Thyroid gland (tissue), 4 donors: ENCODE data around the gene IER5L.

Experiments
- POLR2A ChIP-seq, 2 donors: fragments of 450-650 bp; IDR thresholded peaks; one replicate each; pipeline ENCODE4 v1.6.1; 2017; ENCODE audit warnings: antibody characterized with exemption in 2 of 2, mild to moderate bottlenecking in 2 of 2, moderate library complexity in 1 of 2
- TF ChIP-seq, protein P1 (sequence below), 6 experiments: fragments of 200-600 bp in 3 of 6; fragments of 450-650 bp in 3 of 6; sonication (generic) in 3 of 6; IDR thresholded peaks; one replicate each; pipeline ENCODE4 v1.5.1; 2016 to 2019; ENCODE audit warnings: antibody characterized with exemption in 6 of 6, mild to moderate bottlenecking in 2 of 6, inconsistent platforms in 1 of 6, moderate library complexity in 1 of 6

DNA sequence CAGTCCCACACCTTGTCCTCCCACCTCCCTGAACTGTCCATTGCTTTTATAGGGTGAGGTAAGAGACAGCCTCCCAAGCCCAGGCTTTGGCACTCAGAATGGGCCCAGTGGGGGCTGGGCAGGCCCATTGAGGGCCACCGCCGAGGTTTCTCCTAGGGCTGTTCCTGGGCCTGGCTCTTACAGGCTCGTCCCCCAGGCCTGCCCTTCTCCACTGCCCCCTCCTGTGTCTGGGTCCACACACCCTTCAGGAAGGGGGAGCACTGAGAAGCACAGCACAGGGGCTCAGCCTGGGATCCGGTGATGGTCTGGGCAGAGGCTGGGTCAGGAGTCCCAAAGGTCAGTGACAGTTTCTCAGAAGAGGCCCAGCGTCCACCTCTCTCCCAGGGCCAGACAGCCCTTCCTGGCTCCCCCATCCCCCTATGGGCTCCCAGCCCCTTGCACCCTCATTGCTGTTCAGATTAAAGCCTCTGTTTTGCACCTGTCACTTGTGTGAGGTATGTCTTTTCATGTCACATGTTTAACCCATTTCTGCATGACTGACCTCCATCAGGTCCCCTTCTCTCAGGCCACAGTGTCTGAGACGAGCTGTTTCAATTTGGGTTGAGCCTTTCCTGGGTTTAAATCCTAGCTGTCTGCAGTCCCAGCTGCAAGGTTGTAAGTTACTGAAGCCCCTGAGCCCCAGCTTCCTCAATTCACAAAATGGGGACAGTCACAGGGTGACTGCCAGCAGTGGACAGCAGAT lies 29.4 kb downstream of the IER5L start:
- TF ChIP-seq, protein P1, sequence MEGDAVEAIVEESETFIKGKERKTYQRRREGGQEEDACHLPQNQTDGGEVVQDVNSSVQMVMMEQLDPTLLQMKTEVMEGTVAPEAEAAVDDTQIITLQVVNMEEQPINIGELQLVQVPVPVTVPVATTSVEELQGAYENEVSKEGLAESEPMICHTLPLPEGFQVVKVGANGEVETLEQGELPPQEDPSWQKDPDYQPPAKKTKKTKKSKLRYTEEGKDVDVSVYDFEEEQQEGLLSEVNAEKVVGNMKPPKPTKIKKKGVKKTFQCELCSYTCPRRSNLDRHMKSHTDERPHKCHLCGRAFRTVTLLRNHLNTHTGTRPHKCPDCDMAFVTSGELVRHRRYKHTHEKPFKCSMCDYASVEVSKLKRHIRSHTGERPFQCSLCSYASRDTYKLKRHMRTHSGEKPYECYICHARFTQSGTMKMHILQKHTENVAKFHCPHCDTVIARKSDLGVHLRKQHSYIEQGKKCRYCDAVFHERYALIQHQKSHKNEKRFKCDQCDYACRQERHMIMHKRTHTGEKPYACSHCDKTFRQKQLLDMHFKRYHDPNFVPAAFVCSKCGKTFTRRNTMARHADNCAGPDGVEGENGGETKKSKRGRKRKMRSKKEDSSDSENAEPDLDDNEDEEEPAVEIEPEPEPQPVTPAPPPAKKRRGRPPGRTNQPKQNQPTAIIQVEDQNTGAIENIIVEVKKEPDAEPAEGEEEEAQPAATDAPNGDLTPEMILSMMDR (IDR thresholded peaks at IDR 0.05): no peak
- no peak for TF ChIP-seq POLR2A (IDR thresholded peaks at IDR 0.05)
